Ovary (tissue), 9 donors: ENCODE data around the gene USP24. TPM values are rescaled to one million over a fixed set of nuclear protein-coding genes. Genes with fewer than 3 reads are reported as not detected.

Source experiments
- DNase-seq, 5 donors: peaks; one replicate each; pipeline ENCODE4 v3.0.0-alpha.2; 2019 to 2020
- H3K27ac ChIP-seq, 2 donors: fragments of 200-600 bp; one replicate each; pipeline versions ENCODE4 v1.5.1 to v1.8.0; 2019 to 2022
- H3K27me3 ChIP-seq: fragments of 200-600 bp; one replicate; pipeline ENCODE4 v1.8.0; 2022
- H3K36me3 ChIP-seq: fragments of 200-600 bp; sonication (generic); one replicate; pipeline ENCODE4 v1.5.1; 2019
- H3K4me1 ChIP-seq: one replicate; pipeline ENCODE4 v1.8.1; 2013; ENCODE audit warnings: mild to moderate bottlenecking, moderate library complexity; ENCODE audit not compliant: insufficient read depth
- H3K4me3 ChIP-seq: fragments of 200-600 bp; sonication (generic); one replicate; pipeline ENCODE4 v1.5.1; 2017
- H3K9me3 ChIP-seq, 2 donors: fragments of 200-600 bp in 1 of 2; sonication (generic) in 1 of 2; one replicate each; pipeline versions ENCODE4 v1.5.1 to v1.8.1; 2013 to 2019; ENCODE audit warnings: mild to moderate bottlenecking in 1 of 2, moderate library complexity in 1 of 2
- EP300 ChIP-seq: sonication (generic); formaldehyde crosslinking; IDR thresholded peaks from one replicate; pipeline ENCODE4 v1.6.1; 2017; ENCODE audit warnings: antibody characterized with exemption
- POLR2A ChIP-seq: fragments of 450-650 bp; IDR thresholded peaks from one replicate; pipeline ENCODE4 v1.6.1; 2017; ENCODE audit warnings: antibody characterized with exemption, mild to moderate bottlenecking, moderate library complexity
- WGBS, 3 donors: extraction: QIAGEN DNeasy Blood & Tissue Kit in 1 of 3; methylation state at CpG; one replicate each; pipeline versions ENCODE4 v1.1.5 to v1.1.7; 2013 to 2017; 5-methylcytosine and 5-hydroxymethylcytosine counted together
- intact Hi-C, 4 donors: fragments of 100-400 bp; cut with DNase I; formaldehyde crosslinking; loops; one replicate each; pipeline versions ENCODE4 v1.11.0 to v1.15.1; 2022 to 2023
- polyA plus RNA-seq, 2 donors: library from polyadenylated mRNA; stranded (reverse); fragments of 200-250 nt in 1 of 2; fragments of 350-450 nt in 1 of 2; fragmentation: Illumina TruSeq in 1 of 2; extraction: RNeasy Lipid Tissue Mini Kit (QIAGEN cat#74804) in 1 of 2; gene quantifications; one replicate each; pipeline ENCODE4 v1.2.3, GENCODE V29; 2013 to 2014
- total RNA-seq, 7 donors: library from RNA; depleted of rRNA in 2 of 7; stranded (reverse); fragments of >200 nt in 2 of 7; fragmentation: NEBNext Ultra II Directional in 3 of 7; extraction: Animal tissue kit (Norgen Biotek cat#: 25700) in 3 of 7; gene quantifications; one replicate each; pipeline versions ENCODE4 v1.1.0 to v1.2.4, GENCODE V29; 2016 to 2023
- TF ChIP-seq, protein P1 (sequence below), 3 donors: fragments of 450-650 bp in 2 of 3; fragments of 200-600 bp in 1 of 3; IDR thresholded peaks; one replicate each; pipeline versions ENCODE4 v1.5.1 to v1.8.0; 2016 to 2022; ENCODE audit warnings: antibody characterized with exemption in 3 of 3, mild to moderate bottlenecking in 1 of 3
- donor health status: DM: no; HTN: no; CAD: no; lungs with moderate emphysema.
- donor health status: DM: no; HTN: no; CAD: no.
- donor health status: Bipolar disorder and iron deficiency.
- donor health status: DM: yes; HTN: yes; CAD: no.
- donor health status: DM: no; HTN: no; CAD: no.
- donor health status: DM: yes; HTN: yes; CAD: no.

USP24 gene
- total and polyA plus RNA-seq, 9 donors = 11.5 to 51.4 (median 33.5) TPM

GRCh38 chr1:55084257-55084656 lies 130.9 kb downstream of the USP24 start:
- intact Hi-C loops = no loop called here
- Histone ChIP-seq H3K36me3 (no peaks in the 10 kb centered on the region), H3K27ac (no peak overlapping the region), H3K4me3 (no peak overlapping the region), H3K27me3 (no peaks in the 10 kb centered on the region), H3K9me3 (no peaks in the 10 kb centered on the region), H3K4me1 (peaks cover 2% of the 10 kb centered on the region)
- TF ChIP-seq, protein P1, sequence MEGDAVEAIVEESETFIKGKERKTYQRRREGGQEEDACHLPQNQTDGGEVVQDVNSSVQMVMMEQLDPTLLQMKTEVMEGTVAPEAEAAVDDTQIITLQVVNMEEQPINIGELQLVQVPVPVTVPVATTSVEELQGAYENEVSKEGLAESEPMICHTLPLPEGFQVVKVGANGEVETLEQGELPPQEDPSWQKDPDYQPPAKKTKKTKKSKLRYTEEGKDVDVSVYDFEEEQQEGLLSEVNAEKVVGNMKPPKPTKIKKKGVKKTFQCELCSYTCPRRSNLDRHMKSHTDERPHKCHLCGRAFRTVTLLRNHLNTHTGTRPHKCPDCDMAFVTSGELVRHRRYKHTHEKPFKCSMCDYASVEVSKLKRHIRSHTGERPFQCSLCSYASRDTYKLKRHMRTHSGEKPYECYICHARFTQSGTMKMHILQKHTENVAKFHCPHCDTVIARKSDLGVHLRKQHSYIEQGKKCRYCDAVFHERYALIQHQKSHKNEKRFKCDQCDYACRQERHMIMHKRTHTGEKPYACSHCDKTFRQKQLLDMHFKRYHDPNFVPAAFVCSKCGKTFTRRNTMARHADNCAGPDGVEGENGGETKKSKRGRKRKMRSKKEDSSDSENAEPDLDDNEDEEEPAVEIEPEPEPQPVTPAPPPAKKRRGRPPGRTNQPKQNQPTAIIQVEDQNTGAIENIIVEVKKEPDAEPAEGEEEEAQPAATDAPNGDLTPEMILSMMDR (IDR thresholded peaks at IDR 0.05) = no peak
- TF ChIP-seq EP300 = no peak
- 92 to 96% (median 96%) methylated on average over 7 of the region's 7 CpGs for WGBS, 3 donors
- DNase-seq = no peak

GRCh38 chr1:55081905-55082296 lies 133.3 kb downstream of the USP24 start:
- intact Hi-C loops = no loop called here
- Histone ChIP-seq H3K4me1 (peaks cover 2% of the 10 kb centered on the region), H3K27ac (no peak overlapping the region), H3K36me3 (no peaks in the 10 kb centered on the region), H3K27me3 (no peaks in the 10 kb centered on the region), H3K4me3 (no peak overlapping the region), H3K9me3 (no peaks in the 10 kb centered on the region)
- 9 to 23% (median 19%) methylated on average over 2 of the region's 2 CpGs for WGBS, 3 donors
- TF ChIP-seq POLR2A (no peak), EP300 (no peak)
- TF ChIP-seq, protein P1 (IDR thresholded peaks at IDR 0.05) = no peak
- no peak for DNase-seq

GRCh38 chr1:55081188-55081904 lies 133.8 kb downstream of the USP24 start:
- no peaks in the 10 kb centered on the region for H3K36me3 ChIP-seq
- H3K27me3 ChIP-seq = no peaks in the 10 kb centered on the region
- no peak for DNase-seq
- TF ChIP-seq POLR2A (no peak), EP300 (no peak)
- TF ChIP-seq, protein P1 (IDR thresholded peaks at IDR 0.05) = no peak
- no peaks in the 10 kb centered on the region for H3K9me3 ChIP-seq
- peaks cover 2% of the 10 kb centered on the region for H3K4me1 ChIP-seq
- H3K4me3 ChIP-seq = no peak overlapping the region
- H3K27ac ChIP-seq = no peak overlapping the region
- WGBS, 3 donors = 24 to 34% (median 27%) methylated on average over 9 of the region's 9 CpGs
- intact Hi-C loops = no loop called here

- Histone ChIP-seq H3K9me3 (no peaks in the 10 kb centered on the region), H3K4me1 (peaks cover 2% of the 10 kb centered on the region), H3K36me3 (no peaks in the 10 kb centered on the region), H3K27me3 (no peaks in the 10 kb centered on the region), H3K27ac (no peak overlapping the region), H3K4me3 (no peak overlapping the region)
- WGBS, 3 donors = 94 to 97% (median 95%) methylated on average over 7 of the region's 7 CpGs
- TF ChIP-seq, protein P1 (IDR thresholded peaks at IDR 0.05) = no peak
- TF ChIP-seq POLR2A (no peak), EP300 (no peak)
- DNase-seq = no peak
- intact Hi-C loops = no loop called here
These were observed 135.5 kb downstream of the USP24 start for GRCh38 chr1:55079651-55080050.
